ENCODE results near the gene NIPA2.

Gene NIPA2

DNA sequence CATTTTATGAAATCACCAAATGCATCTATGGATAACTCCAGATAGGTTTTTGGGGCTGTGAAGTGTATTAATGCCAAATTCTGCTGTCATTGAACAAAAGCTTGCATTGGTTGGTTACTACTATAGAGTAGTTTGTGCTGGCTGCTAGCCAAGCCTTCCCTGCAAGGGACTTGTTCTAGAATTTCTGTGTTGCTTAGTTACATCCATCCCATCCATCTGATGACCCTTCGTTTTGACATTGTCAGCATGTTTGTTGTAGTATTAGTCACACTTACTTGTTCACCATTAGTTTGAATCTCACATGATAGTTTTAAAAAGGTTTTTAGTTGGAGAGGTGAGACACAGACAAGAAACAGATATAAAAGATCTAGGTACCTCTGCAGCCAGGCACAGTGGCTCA is 7.0 kb upstream of the NIPA2 start:
- no peak for DNase-seq (ENCODE audit: low read depth in 3 of 3, low spot score in 1 of 3)

- DNase-seq (ENCODE audit: low read depth in 3 of 3, low spot score in 1 of 3) = no peak
These were observed 705 bp downstream of the NIPA2 start for GRCh38 chr15:22839046-22839695.

- DNase-seq (ENCODE audit: low read depth in 3 of 3, low spot score in 1 of 3) = no peak
These were observed 6.2 kb downstream of the NIPA2 start for GRCh38 chr15:22844421-22845288.

- no peak for DNase-seq (ENCODE audit: low read depth in 3 of 3, low spot score in 1 of 3)
These were observed 6.9 kb downstream of the NIPA2 start for GRCh38 chr15:22845289-22845900.

DNA sequence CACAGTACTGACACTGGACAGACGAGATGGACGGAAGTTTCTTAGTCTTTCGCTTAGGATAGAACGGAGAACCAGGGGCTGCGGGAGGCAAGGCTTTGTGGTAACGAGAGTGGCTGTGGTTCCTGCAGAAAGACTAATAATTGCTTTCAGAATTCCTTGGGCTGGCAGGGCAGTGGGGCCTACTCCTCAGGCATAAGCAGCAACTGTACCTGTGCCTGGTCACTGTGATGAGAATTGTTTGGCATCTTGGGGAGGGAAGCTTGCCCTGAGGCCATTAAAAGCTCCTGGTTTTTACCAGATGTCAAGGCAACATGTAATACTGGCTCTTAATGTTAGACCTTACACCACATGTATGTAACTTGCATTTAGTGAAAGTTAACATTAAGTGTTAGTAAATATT is 7.6 kb downstream of the NIPA2 start:
- DNase-seq (ENCODE audit: low read depth in 3 of 3, low spot score in 1 of 3) = no peak

DNA sequence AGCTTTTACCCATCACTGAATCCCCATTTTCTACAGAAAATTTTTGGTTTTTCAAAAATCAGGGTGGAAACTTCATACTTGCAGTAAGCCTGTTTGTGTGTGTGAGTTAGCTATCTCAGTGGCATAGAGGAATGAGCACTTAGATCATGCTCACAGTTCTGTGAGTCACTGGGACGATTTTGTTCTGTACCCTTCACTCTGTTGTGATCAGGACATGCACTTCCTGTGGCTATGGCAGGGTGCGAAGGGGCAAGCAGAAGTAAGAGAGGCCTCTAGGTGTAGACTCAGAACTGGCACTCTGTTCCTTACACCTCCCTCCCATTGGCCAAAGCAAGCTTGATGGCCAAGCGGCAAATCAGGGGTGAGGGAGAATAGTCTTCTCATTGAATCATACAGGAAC is 11.6 kb downstream of the NIPA2 start:
- DNase-seq (ENCODE audit: low read depth in 3 of 3, low spot score in 1 of 3) = no peak

DNA sequence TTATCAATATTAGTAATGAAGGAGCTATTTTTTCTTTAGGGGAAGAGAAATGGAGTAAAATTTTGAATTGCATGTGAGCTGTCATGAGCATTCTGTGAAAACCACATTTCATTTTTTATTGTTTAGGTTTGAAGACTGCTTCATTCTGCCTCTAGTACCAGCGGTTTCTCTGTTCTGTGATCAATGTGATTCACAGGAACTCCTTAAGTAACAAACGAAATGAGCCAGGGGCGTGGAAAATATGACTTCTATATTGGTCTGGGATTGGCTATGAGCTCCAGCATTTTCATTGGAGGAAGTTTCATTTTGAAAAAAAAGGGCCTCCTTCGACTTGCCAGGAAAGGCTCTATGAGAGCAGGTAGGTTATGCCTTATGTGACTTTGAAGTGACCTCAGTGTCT is 13.0 kb downstream of the NIPA2 start:
- no peak for DNase-seq (ENCODE audit: low read depth in 3 of 3, low spot score in 1 of 3)

DNA sequence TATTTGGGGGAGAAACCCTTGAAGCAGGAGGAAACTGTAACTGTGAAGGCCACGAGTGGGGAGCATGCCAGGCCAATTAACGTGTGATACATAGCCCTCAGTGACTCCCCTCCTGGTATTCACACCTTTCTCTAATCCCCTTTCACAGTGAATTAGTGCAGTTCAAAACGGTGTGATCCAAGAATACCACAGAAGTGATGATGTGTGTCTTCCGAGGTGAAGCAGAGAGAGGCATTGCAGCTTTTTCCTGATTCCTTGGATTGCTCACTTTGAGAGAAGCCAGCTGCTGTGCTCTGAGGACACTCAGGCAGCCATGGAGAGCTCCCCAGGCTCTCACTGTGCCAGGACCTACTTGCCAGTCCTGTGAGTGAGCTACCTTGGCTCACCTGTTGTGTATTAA is 17.3 kb downstream of the NIPA2 start:
- no peak for DNase-seq (ENCODE audit: low read depth in 3 of 3, low spot score in 1 of 3)

DNA sequence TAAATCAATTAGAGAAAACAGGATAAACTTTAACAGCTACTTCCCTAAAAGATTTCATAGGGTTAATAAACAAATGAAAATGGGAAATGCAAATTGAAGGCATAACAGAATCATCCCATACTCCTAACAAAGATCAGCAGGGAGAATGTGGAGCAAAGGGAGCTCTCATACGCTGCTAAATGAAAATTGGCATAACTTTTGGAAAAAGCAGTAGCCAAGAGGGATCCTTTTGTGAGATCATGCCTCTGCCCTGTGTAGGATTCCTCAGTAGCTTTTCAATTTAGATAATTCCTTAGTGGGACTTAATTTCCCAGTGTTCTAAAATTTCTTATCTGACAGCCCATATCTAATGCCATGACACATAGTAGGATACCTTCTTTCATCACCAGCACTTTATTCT is 18.2 kb downstream of the NIPA2 start:
- no peak for DNase-seq (ENCODE audit: low read depth in 3 of 3, low spot score in 1 of 3)

- DNase-seq (ENCODE audit: low read depth in 3 of 3, low spot score in 1 of 3) = no peak
These were observed 22.7 kb downstream of the NIPA2 start for GRCh38 chr15:22861161-22861560.

DNA sequence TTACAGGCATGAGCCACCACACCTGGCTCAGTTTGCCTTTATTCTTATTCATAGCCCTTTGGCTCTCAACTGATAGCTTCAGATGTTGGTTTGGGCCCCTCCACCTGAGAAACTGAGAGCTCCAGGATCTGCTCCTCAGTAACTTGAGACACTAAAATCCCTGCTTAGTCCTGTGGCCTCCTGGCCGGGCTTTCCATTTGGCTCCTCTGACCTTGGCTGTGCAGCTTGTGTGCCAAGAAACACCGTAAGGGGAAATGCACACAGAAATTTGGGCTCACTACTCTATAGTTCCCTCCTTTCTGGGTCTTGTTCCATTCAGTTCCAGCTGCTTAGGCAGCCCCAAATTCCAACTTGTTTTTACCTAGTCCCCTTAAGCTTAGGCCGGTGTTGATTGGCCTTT is 24.9 kb downstream of the NIPA2 start:
- no peak for DNase-seq (ENCODE audit: low read depth in 3 of 3, low spot score in 1 of 3)

- no peak for DNase-seq (ENCODE audit: low read depth in 3 of 3, low spot score in 1 of 3)
These were observed 27.6 kb downstream of the NIPA2 start for GRCh38 chr15:22866079-22866478.

DNA sequence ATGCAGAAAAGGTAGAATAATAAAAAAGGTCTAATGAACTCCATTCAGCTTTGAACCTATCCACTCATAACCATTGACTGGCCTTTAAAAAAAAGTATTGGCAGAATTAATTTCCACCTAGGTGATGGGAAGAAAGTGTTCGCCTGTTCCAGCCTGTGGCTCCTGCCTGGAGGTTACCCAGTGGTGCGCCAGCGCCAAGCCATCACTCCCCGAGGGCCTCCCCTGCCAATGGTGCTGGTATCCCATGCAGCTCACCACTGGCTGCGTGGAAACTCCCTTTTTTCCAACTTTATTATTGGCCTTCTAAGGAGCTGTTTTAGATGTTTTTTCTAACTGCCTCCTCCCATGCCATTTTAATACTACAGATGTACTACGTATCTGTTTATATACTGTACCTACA is 29.4 kb downstream of the NIPA2 start:
- DNase-seq (ENCODE audit: low read depth in 3 of 3, low spot score in 1 of 3) = no peak

GRCh38 chr15:22868495-22868894 is 30.0 kb downstream of the NIPA2 start:
- DNase-seq (ENCODE audit: low read depth in 3 of 3, low spot score in 1 of 3) = no peak

GRCh38 chr15:22868928-22869327 is 30.5 kb downstream of the NIPA2 start:
- DNase-seq (ENCODE audit: low read depth in 3 of 3, low spot score in 1 of 3) = no peak

GRCh38 chr15:22869856-22870255 is 31.4 kb downstream of the NIPA2 start:
- DNase-seq (ENCODE audit: low read depth in 3 of 3, low spot score in 1 of 3) = no peak

DNA sequence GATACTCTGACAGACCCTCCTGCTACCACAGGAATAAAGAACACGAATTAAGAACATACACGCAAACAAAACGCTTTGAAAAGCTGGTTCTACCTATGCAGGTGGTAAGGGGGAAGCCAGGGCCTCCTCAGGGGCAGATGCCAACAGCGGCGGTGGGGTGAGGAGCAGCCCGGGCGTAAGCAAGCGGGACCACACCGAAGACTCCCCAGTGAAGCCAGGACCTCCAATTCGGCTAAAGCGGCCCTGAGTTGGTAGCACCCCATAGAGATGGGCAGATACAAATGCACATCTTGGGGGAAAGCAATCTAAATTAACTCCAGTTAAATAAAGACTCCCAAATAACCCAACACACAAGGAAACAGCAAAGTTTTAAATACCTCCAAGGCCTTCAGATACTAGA is 32.4 kb downstream of the NIPA2 start:
- no peak for DNase-seq (ENCODE audit: low read depth in 3 of 3, low spot score in 1 of 3)

DNA sequence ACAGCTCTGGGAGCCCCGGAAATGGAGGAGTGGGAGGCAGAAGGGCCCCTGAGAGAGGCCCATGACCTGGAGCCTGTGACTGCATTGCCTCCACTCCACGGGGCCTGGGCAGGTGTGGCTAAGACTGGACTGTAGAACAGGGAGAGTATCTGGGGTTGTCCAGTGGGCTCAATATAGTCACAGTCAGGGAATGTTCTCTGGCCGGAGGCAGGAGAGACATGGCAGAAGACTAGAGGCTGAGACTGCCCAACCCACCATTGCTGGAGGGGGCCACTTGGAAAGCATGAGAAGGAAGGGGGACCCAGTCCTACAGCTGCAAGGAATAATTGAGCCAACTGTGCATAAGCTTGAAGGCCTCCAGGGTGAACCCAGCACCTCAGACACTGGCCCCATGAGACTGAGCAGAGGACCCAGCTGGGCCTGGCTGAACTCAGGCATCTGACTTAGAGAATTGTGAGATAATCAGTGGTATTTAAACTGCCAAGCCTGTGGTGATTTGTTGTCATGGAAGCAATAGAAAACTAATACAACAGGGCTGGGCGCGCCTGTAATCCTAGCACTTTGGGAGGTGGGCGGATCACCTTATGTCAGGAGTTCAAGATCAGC is 33.1 kb downstream of the NIPA2 start:
- DNase-seq (ENCODE audit: low read depth in 3 of 3, low spot score in 1 of 3) = no peak

- no peak for DNase-seq (ENCODE audit: low read depth in 3 of 3, low spot score in 1 of 3)
These were observed 34.7 kb downstream of the NIPA2 start for GRCh38 chr15:22872936-22873701.

DNA sequence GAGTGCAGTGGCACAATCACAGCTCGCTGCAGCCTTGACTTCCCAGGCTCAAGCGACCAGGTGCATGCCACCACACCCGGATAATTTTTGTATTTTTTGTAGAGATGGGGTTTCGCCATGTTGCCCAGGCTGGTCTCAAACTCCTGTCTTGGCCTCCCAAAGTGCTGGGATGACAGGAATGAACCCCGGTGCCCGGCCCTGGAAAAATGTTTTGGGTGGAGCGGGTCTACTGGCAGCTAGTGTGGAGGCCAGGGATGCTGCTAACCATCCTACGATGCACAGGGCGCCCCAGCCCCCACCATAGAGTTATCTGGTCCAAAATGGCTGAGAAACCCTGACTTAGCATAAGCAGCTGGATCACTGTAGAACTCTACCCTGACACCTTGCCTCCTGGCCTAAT is 35.4 kb downstream of the NIPA2 start:
- no peak for DNase-seq (ENCODE audit: low read depth in 3 of 3, low spot score in 1 of 3)

GRCh38 chr15:22874256-22874655 is 35.8 kb downstream of the NIPA2 start:
- no peak for DNase-seq (ENCODE audit: low read depth in 3 of 3, low spot score in 1 of 3)

All from stimulated activated CD4-positive, alpha-beta T cell treated with anti-CD3 and anti-CD28 coated beads, TNF-alpha, amount 100 ng/mL, for 1 hour (primary cell).